Endometrial microvascular endothelial cells (primary cell): ENCODE measurements around the gene ANXA2. TPM values are rescaled to one million over a fixed set of nuclear protein-coding genes. Genes with fewer than 3 reads are reported as not detected.

Experiments used
- in situ Hi-C: cut with HindIII; loops from 2 replicates; pipeline ENCODE4 v1.10.0; 2017; ENCODE audit warnings: low sequenced_read_pairs, low pct_unique_long_range_greater_than_20kb; ENCODE audit errors: inconsistent ontology term
- total RNA-seq: library from RNA; depleted of rRNA; stranded (reverse); fragments of >200 nt; gene quantifications from one replicate; pipeline ENCODE4 v1.2.3, GENCODE V29; 2015; ENCODE audit errors: inconsistent ontology term

Gene ANXA2
- 5,865 TPM for total RNA-seq

GRCh38 chr15:60397772-60398445 lies at the start of gene ANXA2:
TSS of gene ANXA2 (minus strand) at chr15:60397986. CDS start at chr15:60386075, 11,911 bp downstream.
- in situ Hi-C loops, result no loop called here

DNA sequence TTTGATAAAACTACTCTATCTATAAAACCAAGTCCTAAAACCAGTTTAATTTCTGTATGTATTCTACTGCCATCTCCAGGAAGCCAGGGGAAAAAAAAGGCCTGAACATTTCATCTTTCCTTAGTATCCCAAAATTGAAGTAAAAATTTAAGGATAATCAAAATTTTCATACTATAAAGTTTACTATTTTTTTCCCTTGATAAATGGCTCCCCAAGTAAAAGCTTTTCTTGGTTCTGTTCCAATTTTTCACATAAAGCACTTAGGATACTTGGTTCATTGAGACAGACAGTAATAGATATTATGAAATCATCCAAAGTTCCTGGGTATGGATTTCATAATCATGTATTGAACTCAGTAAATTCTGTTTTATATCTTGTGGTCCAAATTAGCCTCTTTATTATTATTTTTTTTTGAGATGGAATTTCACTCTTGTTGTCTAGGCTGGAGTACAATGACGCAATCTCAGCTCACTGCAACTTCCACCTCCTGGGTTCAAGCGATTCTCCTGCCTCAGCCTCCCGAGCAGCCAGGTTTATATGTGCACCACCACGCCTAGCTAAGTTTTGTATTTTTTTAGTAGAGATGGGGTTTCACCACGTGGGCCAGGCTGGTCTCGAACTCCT lies 46.6 kb upstream of the ANXA2 start:
- in situ Hi-C loops, result no loop called here

DNA sequence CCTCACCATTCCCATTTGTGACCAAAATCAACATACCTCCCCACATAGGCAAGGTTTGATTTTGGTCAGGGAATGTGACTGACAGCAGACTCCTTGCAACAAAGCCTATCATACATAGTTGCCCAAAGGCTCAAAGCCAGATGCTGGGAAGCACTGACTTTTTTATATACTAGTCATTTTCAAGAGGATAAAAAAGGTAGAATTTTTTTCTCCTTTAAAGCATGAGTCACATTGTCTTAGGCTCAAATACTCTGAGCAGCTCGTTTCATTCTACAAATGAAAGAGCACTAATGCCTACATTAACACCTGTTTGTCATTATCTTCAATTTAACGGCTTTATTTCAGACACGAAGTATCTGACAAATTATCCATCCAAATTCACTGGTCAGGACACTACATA lies 45.0 kb upstream of the ANXA2 start:
- in situ Hi-C loops, result no loop called here

DNA sequence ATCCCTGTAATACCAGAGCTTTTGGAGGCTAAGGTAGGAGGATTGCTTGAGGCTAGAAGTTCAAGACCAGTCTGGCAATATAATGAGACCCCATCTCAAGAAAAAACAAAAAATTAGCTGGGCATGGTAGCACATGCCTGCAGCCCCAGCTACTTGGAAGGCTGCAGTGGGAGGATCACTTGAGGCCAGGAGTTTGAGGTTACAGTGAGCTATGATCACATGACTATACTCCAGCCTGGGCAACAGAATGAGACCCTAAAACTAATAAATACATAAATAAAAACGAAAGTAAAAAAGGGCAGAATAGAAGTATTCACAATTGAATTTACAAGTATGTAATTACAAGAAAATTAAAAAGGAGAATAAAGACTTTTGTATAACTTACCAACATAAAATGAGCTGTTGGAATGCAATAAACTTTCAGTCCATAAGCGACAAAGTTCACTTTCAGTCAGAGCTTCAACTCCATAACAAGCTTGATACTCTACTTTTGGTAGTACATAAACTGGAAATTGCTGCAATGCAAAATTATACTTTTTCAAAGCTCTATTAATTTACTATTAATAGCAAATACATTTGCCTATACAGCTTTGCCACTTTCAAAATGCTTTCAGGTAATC lies 44.4 kb upstream of the ANXA2 start:
- in situ Hi-C loops, result no loop called here

DNA sequence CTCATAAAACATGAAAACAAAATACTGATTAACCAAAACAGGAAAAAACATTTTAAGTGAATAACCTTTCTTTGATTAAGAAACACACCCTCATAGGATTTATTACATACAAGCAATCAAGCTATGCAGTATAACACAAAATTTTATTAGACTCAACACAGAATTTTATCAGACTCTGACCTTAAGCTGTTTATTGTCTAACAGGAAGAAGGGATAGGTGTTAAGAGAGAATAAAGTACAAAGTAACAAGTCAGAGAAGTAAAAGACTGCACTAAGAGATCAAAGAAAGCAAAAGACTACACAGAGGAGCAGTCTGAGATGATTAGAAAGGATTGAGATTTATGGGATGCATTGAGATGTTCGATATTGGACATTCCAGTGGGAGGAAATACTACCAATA lies 43.5 kb upstream of the ANXA2 start:
- in situ Hi-C loops, result no loop called here

- in situ Hi-C loops, result no loop called here
Measured at GRCh38 chr15:60438646-60439045, 40.9 kb upstream of the ANXA2 start.

- in situ Hi-C loops, result no loop called here
Measured at GRCh38 chr15:60428935-60429334, 31.1 kb upstream of the ANXA2 start.

DNA sequence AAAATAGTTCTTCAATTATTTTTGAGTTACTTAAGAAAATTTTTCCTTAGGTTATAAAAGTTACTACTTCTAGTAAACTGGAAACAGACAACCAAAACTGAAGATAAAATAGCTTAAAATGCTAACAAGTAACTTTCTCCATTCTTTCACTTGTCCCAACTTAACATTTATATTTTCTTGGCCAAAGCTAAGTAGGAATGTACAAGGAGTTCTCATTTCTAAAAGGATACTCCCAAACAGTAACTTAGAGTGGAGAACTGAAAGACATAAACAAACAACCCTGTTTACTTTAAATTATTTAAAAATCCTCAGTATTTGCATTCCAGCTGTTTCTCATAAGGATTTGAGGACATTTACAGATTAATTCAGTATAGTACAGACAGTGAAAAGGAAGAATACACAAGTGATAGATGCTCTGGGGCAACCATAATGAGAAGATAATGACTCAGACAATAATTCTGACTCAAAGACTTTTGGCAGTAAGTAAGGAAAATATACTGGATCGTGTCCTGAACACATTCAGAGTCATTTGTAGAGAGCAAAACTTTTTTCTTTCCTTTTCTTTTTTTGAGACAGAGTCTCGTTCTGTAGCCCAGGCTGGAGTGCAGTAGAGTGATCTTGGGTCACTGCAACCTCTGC lies 29.2 kb upstream of the ANXA2 start:
- in situ Hi-C loops, result no loop called here

DNA sequence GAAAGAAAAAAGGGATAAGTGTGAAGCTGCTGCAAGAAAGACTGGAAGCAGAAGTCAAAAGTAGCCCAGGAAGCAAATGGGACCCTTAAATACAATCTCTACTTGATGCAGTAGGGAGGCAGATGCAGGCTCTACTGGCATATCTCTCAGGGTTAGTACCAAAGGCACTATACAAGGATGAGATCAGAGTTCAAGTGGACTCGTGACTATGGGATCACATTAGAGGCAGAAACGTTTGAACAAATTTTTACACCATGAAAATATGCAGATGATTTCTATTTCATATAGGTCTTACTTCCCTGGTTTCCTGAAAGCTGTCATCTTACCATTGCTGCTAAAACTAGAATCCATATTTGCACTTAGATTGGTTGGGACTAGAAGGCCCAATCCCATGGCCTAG lies 27.7 kb upstream of the ANXA2 start:
- in situ Hi-C loops, result no loop called here

GRCh38 chr15:60424006-60424405 lies 26.2 kb upstream of the ANXA2 start:
- in situ Hi-C loops, result no loop called here

- in situ Hi-C loops, result no loop called here
Measured at GRCh38 chr15:60423537-60423936, 25.8 kb upstream of the ANXA2 start.

- in situ Hi-C loops, result no loop called here
Measured at GRCh38 chr15:60421544-60421943, 23.8 kb upstream of the ANXA2 start.

GRCh38 chr15:60420203-60420716 lies 22.5 kb upstream of the ANXA2 start:
- in situ Hi-C loops, result no loop called here

- in situ Hi-C loops, result no loop called here
Measured at GRCh38 chr15:60419753-60420152, 22.0 kb upstream of the ANXA2 start.

DNA sequence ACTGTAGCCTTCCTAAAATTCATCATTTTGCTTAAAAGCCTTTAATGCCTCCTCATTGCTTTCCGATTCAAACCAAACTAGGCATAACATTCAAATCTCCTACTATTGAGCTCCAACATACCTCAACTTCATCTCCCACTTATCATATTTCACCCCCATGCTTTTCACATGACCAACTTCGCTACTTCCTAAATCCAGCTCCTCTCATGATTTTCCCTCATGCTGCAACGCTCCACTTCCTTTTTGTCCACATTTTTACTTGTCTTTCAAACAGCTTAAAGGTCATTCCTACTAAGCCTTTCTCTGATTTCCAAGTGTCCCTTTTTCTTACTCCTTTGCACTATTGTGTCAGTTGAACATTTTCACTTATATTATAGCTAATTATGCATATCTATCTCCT lies 20.3 kb upstream of the ANXA2 start:
- in situ Hi-C loops, result no loop called here

- in situ Hi-C loops, result no loop called here
Measured at GRCh38 chr15:60417112-60417511, 19.3 kb upstream of the ANXA2 start.

- in situ Hi-C loops, result no loop called here
Measured at GRCh38 chr15:60416484-60416883, 18.7 kb upstream of the ANXA2 start.

- in situ Hi-C loops, result no loop called here
Measured at GRCh38 chr15:60414016-60414682, 16.4 kb upstream of the ANXA2 start.

DNA sequence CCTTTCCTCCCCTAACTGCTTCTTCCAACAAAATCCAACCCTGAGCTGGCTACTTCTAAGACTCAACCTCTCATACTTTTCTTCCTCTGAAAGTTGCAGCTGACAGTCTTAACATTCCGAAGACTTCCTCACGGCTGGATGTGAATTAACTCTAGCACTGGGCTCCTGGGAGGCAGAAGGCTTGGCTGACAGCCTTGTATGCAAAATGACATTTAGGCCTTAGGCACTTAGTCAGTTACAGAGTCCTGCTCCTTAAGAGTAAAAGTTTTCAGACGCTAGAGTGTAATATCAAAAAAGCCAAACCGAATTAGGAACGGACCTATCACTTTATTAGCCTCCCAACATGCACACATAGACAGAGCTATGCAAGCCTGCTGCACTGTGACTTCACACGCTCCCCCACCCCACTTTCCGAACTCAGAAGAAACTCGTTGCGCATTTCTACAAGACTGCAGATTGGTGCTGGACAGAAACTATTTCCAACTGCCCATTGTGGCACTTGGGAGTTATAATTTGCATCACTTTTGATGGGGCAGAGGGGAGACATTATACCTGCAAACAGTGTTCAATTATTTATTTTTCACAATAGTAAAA lies 15.5 kb upstream of the ANXA2 start:
- in situ Hi-C loops, result no loop called here
